Psoas muscle (tissue), 8 donors: Measurements from ENCODE around the gene SMYD4. TPM values are rescaled to one million over a fixed set of nuclear protein-coding genes. Genes with fewer than 3 reads are reported as not detected.

Source experiments
- ATAC-seq, 4 donors: fragments of 200-7000 bp; cut with Tn5 transposase; one replicate each; pipeline ENCODE4 v1.9.1; 2020; ENCODE audit warnings: moderate library complexity in 3 of 4, mild to moderate bottlenecking in 2 of 4
- DNase-seq, 2 donors: peaks; one replicate each; pipeline ENCODE4 v3.0.0-alpha.2; 2020
- H3K27ac ChIP-seq: fragments of 200-600 bp; one replicate; pipeline ENCODE4 v1.8.0; 2022
- H3K27me3 ChIP-seq, 3 donors: fragments of 200-600 bp in 1 of 3; one replicate each; pipeline versions ENCODE4 v1.6.1 to v1.8.0; 2013 to 2022; ENCODE audit warnings: low read length in 2 of 3, mild to moderate bottlenecking in 2 of 3, moderate library complexity in 1 of 3; ENCODE audit not compliant: insufficient read depth in 3 of 3
- H3K36me3 ChIP-seq, 2 donors: fragments of 200-600 bp in 1 of 2; one replicate each; pipeline versions ENCODE4 v1.6.1 to v1.8.0; 2013 to 2022; ENCODE audit warnings: low read depth in 1 of 2, mild to moderate bottlenecking in 1 of 2, moderate library complexity in 1 of 2; ENCODE audit not compliant: insufficient read depth in 1 of 2
- H3K4me1 ChIP-seq: fragments of 200-600 bp; one replicate; pipeline ENCODE4 v1.8.0; 2022
- H3K4me3 ChIP-seq: fragments of 200-600 bp; one replicate; pipeline ENCODE4 v1.8.0; 2022; ENCODE audit warnings: mild to moderate bottlenecking
- H3K9me3 ChIP-seq: fragments of 200-600 bp; one replicate; pipeline ENCODE4 v1.8.0; 2022
- CTCF ChIP-seq: fragments of 200-600 bp; IDR thresholded peaks from one replicate; pipeline ENCODE4 v1.8.0; 2022; ENCODE audit warnings: antibody characterized with exemption
- WGBS, 3 donors: extraction: QIAGEN DNeasy Blood & Tissue Kit; methylation state at CpG; one replicate each; pipeline versions ENCODE4 v1.1.6 to v1.1.7; 2013; 5-methylcytosine and 5-hydroxymethylcytosine counted together
- intact Hi-C, 2 donors: fragments of 100-400 bp; cut with DNase I; formaldehyde crosslinking; loops; one replicate each; pipeline versions ENCODE4 v1.11.0 to v1.14.2; 2022
- polyA plus RNA-seq, 3 donors: library from polyadenylated mRNA; stranded (reverse); fragments of 200-250 nt; gene quantifications; one replicate each; pipeline ENCODE4 v1.2.3, GENCODE V29; 2013
- total RNA-seq, 4 donors: library from RNA; stranded (reverse); fragmentation: NEBNext Ultra II Directional in 2 of 4; extraction: Animal tissue kit (Norgen Biotek cat#: 25700) in 2 of 4; gene quantifications; one replicate each; pipeline versions ENCODE4 v1.2.1 to v1.2.4, GENCODE V29; 2021 to 2023
- donor health status: healthy with polysubstance abuse.
- donor health status: DM: no; HTN: no; CAD: no; lungs with moderate emphysema.
- donor health status: Bipolar disorder and iron deficiency.
- donor health status: healthy.
- donor health status: DM: yes; HTN: yes; CAD: no.
- donor health status: DM: no; HTN: no; CAD: no.
- donor health status: DM: no; HTN: no; CAD: no.
- donor health status: DM: yes; HTN: yes; CAD: no.

SMYD4 gene
- total and polyA plus RNA-seq, 7 donors, result 8.0 to 22.4 (median 9.2) TPM

GRCh38 chr17:1733759-1734158, 95.9 kb downstream of the SMYD4 start:
- H3K27ac ChIP-seq, result no peak overlapping the region
- no peaks in the 10 kb centered on the region for H3K27me3 ChIP-seq
- DNase-seq (peak in 1 of 2 donors; percentile 13), ATAC-seq (no peak)
- peaks cover 5 to 71% of the 10 kb centered on the region in 2 donors for H3K36me3 ChIP-seq
- H3K4me3 ChIP-seq, result no peak overlapping the region
- peaks cover 25% of the 10 kb centered on the region for H3K4me1 ChIP-seq
- H3K9me3 ChIP-seq, result no peaks in the 10 kb centered on the region
- no peak for TF ChIP-seq CTCF
- 91 to 98% (median 94%) methylated on average over 37 to 38 of the region's 38 CpGs for WGBS, 3 donors
- intact Hi-C loops, result no loop called here

GRCh38 chr17:1732833-1733321, 96.8 kb downstream of the SMYD4 start:
- peaks cover 5 to 73% of the 10 kb centered on the region in 2 donors for H3K36me3 ChIP-seq
- ATAC-seq (peak in 2 of 4 donors; percentile 5 to 16), DNase-seq (peak in 1 of 2 donors; percentile 13)
- peaks cover 33% of the 10 kb centered on the region for H3K4me1 ChIP-seq
- no peaks in the 10 kb centered on the region for H3K9me3 ChIP-seq
- intact Hi-C loops, result no loop called here
- 53 to 67% (median 54%) methylated on average over 11 of the region's 11 CpGs for WGBS, 3 donors
- no peaks in the 10 kb centered on the region for H3K27me3 ChIP-seq
- no peak overlapping the region for H3K4me3 ChIP-seq
- no peak for TF ChIP-seq CTCF
- peak overlapping the region; percentile 94 for H3K27ac ChIP-seq

GRCh38 chr17:1732241-1732832, 97.4 kb downstream of the SMYD4 start:
- ATAC-seq, result no peak
- intact Hi-C loops, result no loop called here
- WGBS, 3 donors, result 88 to 93% (median 92%) methylated on average over 21 to 22 of the region's 22 CpGs
- H3K27me3 ChIP-seq, result no peaks in the 10 kb centered on the region
- no peak overlapping the region for H3K4me3 ChIP-seq
- H3K36me3 ChIP-seq, result peaks cover 5 to 73% of the 10 kb centered on the region in 2 donors
- peak overlapping the region; percentile 94 for H3K27ac ChIP-seq
- peak in 1 of 2 donors; percentile 11 for DNase-seq
- no peaks in the 10 kb centered on the region for H3K9me3 ChIP-seq
- peaks cover 38% of the 10 kb centered on the region for H3K4me1 ChIP-seq
- no peak for TF ChIP-seq CTCF

- Histone ChIP-seq H3K4me1 (peaks cover 44% of the 10 kb centered on the region), H3K4me3 (peak overlapping the region; percentile 49), H3K27ac (peak overlapping the region; percentile 94), H3K36me3 (peaks cover 5 to 73% of the 10 kb centered on the region in 2 donors), H3K9me3 (no peaks in the 10 kb centered on the region), H3K27me3 (no peaks in the 10 kb centered on the region)
- no peak for ATAC-seq
- intact Hi-C loops, result loop anchor here in 1 of 2 donors (2.0 kb wide), 1 partner anchor 32 kb away; the partner anchor contains the start of gene SERPINF1
- 48 to 80% (median 64%) methylated on average over 10 of the region's 10 CpGs for WGBS, 3 donors
- TF ChIP-seq CTCF, result no peak
- DNase-seq, result no peak
Measured at GRCh38 chr17:1731194-1731506, 98.6 kb downstream of the SMYD4 start.
